Esophagus squamous epithelium (tissue), 4 donors: Measurements from ENCODE around the gene UBE2G2.

Experiments used
- CTCF ChIP-seq, 6 experiments: fragments of 450-650 bp in 4 of 6; fragments of 200-600 bp in 2 of 6; sonication (generic) in 2 of 6; IDR thresholded peaks; one replicate each; pipeline ENCODE4 v1.5.1; 2016 to 2019; ENCODE audit warnings: antibody characterized with exemption in 6 of 6, mild to moderate bottlenecking in 4 of 6, moderate library complexity in 4 of 6
- POLR2A ChIP-seq, 4 donors: fragments of 450-650 bp; IDR thresholded peaks; one replicate each; pipeline ENCODE4 v1.6.1; 2017; ENCODE audit warnings: antibody characterized with exemption in 4 of 4, mild to moderate bottlenecking in 4 of 4, moderate library complexity in 3 of 4

- TF ChIP-seq POLR2A (IDR thresholded peaks at IDR 0.05): no peak
- no peak for TF ChIP-seq CTCF (IDR thresholded peaks at IDR 0.05)
Measured at GRCh38 chr21:44726826-44727225, 74.8 kb downstream of the UBE2G2 start.
